HT1080 (cell line): Measurements from ENCODE around the gene SLC12A6. TPM values are rescaled to one million over a fixed set of nuclear protein-coding genes. Genes with fewer than 3 reads are reported as not detected.
"Not testable (repeated sequence)": the region's sequence is repeated elsewhere in the genome, so short reads cannot be mapped to it uniquely, and the experiment has no call there.

ENCODE experiments used
- DNase-seq: peaks from one replicate; pipeline ENCODE4 v3.0.0-alpha.2; 2015; ENCODE audit warnings: low read depth
- total RNA-seq: library from RNA; depleted of rRNA; stranded (reverse); fragments of >200 nt; shearing (Covaris generic); gene quantifications from 2 replicates; pipeline ENCODE4 v1.2.3, GENCODE V29; 2014

Gene SLC12A6
- total RNA-seq, 1 experiment from 2014 or later: 9.3 TPM

- no peak for DNase-seq
Observed at GRCh38 chr15:34358367-34358766, 20.8 kb upstream of the SLC12A6 start.

- no peak for DNase-seq
Observed at GRCh38 chr15:34357653-34358052, 20.1 kb upstream of the SLC12A6 start.

- no peak for DNase-seq
Observed at GRCh38 chr15:34355241-34355640, 17.7 kb upstream of the SLC12A6 start.

- no peak for DNase-seq
Observed at GRCh38 chr15:34354286-34354685, 16.7 kb upstream of the SLC12A6 start.

GRCh38 chr15:34353627-34354026 is 16.0 kb upstream of the SLC12A6 start:
- no peak for DNase-seq

- not testable (repeated sequence) for DNase-seq
Observed at GRCh38 chr15:34352996-34353395, 15.4 kb upstream of the SLC12A6 start.

GRCh38 chr15:34349769-34350168 is 12.2 kb upstream of the SLC12A6 start:
- DNase-seq: no peak

- DNase-seq: no peak
Observed at GRCh38 chr15:34348735-34349300, 11.2 kb upstream of the SLC12A6 start.

GRCh38 chr15:34347951-34348638 is 10.5 kb upstream of the SLC12A6 start:
- no peak for DNase-seq

GRCh38 chr15:34342737-34343575 is 5.4 kb upstream of the SLC12A6 start, which contains the start of the genes NOP10 and NUTM1:
NOP10 (minus strand) TSS chr15:34343136; CDS start chr15:34343073, 63 bp downstream.
NUTM1 (plus strand) TSS chr15:34343315; CDS start chr15:34343697, 382 bp downstream.
- peak; percentile 88 for DNase-seq

- not testable (repeated sequence) for DNase-seq
Observed at GRCh38 chr15:34342213-34342736, 4.7 kb upstream of the SLC12A6 start.

GRCh38 chr15:34341381-34342212 is 4.0 kb upstream of the SLC12A6 start:
- no peak for DNase-seq

- no peak for DNase-seq
Observed at GRCh38 chr15:34339946-34340345, 2.4 kb upstream of the SLC12A6 start.

- no peak for DNase-seq
Observed at GRCh38 chr15:34338347-34338746, 766 bp upstream of the SLC12A6 start.

GRCh38 chr15:34336991-34337556 is 507 bp downstream of the SLC12A6 start:
- DNase-seq: no peak

- DNase-seq: no peak
Observed at GRCh38 chr15:34336231-34336990, 1.2 kb downstream of the SLC12A6 start.

- peak; percentile 40 for DNase-seq
Observed at GRCh38 chr15:34335176-34336032, 2.2 kb downstream of the SLC12A6 start.

GRCh38 chr15:34334672-34335071 is 2.9 kb downstream of the SLC12A6 start:
- DNase-seq: no peak
